Glutamatergic neuron (in vitro differentiated cells): ENCODE measurements around the gene ZNF213. TPM values are rescaled to one million over a fixed set of nuclear protein-coding genes. Genes with fewer than 3 reads are reported as not detected.

Experiments used
- DNase-seq: peaks from one replicate; pipeline ENCODE4 v3.0.0; 2022
- H3K27ac Mint-ChIP-seq: one replicate; pipeline ENCODE4 v1.8.0; 2020; ENCODE audit warnings: mild to moderate bottlenecking, mixed read lengths, inconsistent platforms; ENCODE audit not compliant: unreplicated experiment
- H3K27me3 Mint-ChIP-seq: one replicate; pipeline ENCODE4 v1.8.0; 2020; ENCODE audit warnings: mild to moderate bottlenecking, moderate library complexity, mixed read lengths, inconsistent platforms; ENCODE audit not compliant: unreplicated experiment
- H3K36me3 Mint-ChIP-seq: one replicate; pipeline ENCODE4 v1.8.0; 2020; ENCODE audit warnings: mild to moderate bottlenecking, mixed read lengths, inconsistent platforms; ENCODE audit not compliant: unreplicated experiment
- H3K4me1 Mint-ChIP-seq: one replicate; pipeline ENCODE4 v1.8.0; 2020; ENCODE audit warnings: mild to moderate bottlenecking, low read depth, mixed read lengths, inconsistent platforms; ENCODE audit not compliant: unreplicated experiment
- H3K4me3 Mint-ChIP-seq: one replicate; pipeline ENCODE4 v1.8.0; 2020; ENCODE audit warnings: mild to moderate bottlenecking, mixed read lengths, inconsistent platforms; ENCODE audit not compliant: unreplicated experiment
- H3K9me3 Mint-ChIP-seq: one replicate; pipeline ENCODE4 v1.8.0; 2020; ENCODE audit warnings: mild to moderate bottlenecking, moderate library complexity, mixed read lengths, inconsistent platforms; ENCODE audit not compliant: unreplicated experiment
- total RNA-seq: library from RNA; stranded (reverse); fragmentation: NEBNext Ultra II Directional; extraction: Animal tissue kit (Norgen Biotek cat#: 25700); gene quantifications from one replicate; pipeline ENCODE4 v1.2.1, GENCODE V29; 2021; ENCODE audit not compliant: unreplicated experiment
- TF ChIP-seq, protein P1 (sequence below): fragments of 200-600 bp; sonication (generic); IDR thresholded peaks from one replicate; pipeline ENCODE4 v1.5.0; 2021; ENCODE audit not compliant: partially characterized antibody, unreplicated experiment

The ZNF213 gene
- total RNA-seq, 1 donor from 2014 or later = 18.7 TPM

DNA sequence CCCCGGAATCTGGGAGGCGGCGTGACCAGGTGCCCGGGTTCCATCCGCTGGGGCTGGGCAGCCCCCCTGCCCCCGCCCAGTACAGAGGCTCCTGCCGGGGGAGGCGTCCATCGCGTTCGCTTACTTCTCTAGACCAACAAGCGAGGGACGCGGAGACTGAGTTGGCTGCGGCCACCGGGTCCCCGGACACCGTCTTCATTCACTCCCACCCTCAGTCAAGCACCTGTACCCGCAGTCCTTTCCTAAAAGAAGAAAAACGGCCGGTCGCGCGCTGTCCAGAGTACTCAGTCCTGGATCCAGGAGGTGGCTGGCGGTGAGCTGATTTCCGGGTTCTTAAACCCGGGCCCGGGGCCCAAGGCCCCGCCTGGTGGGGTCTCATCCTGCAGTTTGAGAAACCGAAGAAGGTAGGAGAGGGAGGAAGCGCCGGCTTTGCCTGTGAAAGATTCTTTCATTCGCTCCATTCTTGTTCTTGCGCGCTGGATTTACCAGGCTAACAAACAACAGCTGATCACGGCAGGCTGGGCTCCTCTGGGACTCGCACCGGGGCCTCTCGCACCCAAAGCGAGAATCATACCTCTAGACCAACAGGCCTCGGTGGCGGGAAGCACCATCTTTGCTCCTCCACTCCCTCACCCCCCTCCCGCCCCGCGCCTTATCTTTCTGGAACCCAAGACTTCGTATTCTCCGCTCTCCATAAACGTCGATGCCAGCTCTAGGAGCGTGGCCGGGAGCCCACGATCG, 35.8 kb downstream of the ZNF213 start:
- peaks cover 23% of the 10 kb centered on the region for H3K27me3 Mint-ChIP-seq
- DNase-seq = no peak
- H3K9me3 Mint-ChIP-seq = peaks cover 6% of the 10 kb centered on the region
- H3K4me1 Mint-ChIP-seq = peaks cover 2% of the 10 kb centered on the region
- no peaks in the 10 kb centered on the region for H3K36me3 Mint-ChIP-seq
- H3K27ac Mint-ChIP-seq = no peak overlapping the region
- TF ChIP-seq, protein P1, sequence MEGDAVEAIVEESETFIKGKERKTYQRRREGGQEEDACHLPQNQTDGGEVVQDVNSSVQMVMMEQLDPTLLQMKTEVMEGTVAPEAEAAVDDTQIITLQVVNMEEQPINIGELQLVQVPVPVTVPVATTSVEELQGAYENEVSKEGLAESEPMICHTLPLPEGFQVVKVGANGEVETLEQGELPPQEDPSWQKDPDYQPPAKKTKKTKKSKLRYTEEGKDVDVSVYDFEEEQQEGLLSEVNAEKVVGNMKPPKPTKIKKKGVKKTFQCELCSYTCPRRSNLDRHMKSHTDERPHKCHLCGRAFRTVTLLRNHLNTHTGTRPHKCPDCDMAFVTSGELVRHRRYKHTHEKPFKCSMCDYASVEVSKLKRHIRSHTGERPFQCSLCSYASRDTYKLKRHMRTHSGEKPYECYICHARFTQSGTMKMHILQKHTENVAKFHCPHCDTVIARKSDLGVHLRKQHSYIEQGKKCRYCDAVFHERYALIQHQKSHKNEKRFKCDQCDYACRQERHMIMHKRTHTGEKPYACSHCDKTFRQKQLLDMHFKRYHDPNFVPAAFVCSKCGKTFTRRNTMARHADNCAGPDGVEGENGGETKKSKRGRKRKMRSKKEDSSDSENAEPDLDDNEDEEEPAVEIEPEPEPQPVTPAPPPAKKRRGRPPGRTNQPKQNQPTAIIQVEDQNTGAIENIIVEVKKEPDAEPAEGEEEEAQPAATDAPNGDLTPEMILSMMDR = no peak
- peak overlapping the region; percentile 79 for H3K4me3 Mint-ChIP-seq

DNA sequence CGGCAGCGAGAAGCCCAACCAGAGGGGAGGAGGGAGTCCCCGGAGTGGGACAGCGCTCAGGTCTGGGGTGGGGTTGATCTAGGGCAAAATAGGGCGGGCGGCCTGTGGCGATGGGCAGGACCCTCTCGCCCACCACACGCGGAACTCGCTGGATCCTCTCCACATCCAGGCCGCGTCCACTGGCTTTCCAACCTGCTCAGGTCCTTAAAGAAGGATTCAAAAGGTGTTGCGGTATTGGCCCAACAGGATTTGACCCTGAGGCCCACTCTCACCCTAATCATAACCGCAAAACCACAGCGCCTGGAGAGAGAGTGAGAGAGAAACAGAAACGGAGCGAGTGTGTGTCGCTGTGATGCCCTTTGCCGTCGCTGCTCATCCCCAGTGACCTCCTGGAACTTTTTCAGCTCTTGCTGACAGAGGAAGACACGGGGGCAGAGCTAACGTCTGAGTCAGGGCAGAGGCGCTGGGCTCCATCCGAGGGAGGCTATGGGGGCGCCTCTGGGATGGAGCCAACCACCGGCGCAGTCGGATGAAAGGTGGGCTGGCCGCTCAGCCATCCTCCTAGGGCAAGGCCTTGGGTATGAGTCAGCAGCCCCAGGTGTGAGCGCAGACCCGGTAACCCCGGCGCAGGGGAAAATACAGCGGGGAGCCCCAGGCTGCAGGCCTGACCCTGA, 36.5 kb downstream of the ZNF213 start:
- Mint-ChIP-seq H3K9me3 (peaks cover 8% of the 10 kb centered on the region), H3K27me3 (peaks cover 23% of the 10 kb centered on the region), H3K27ac (no peak overlapping the region), H3K4me3 (peak overlapping the region; percentile 79), H3K36me3 (no peaks in the 10 kb centered on the region), H3K4me1 (peaks cover 2% of the 10 kb centered on the region)
- DNase-seq = no peak
- TF ChIP-seq, protein P1 = no peak

DNA sequence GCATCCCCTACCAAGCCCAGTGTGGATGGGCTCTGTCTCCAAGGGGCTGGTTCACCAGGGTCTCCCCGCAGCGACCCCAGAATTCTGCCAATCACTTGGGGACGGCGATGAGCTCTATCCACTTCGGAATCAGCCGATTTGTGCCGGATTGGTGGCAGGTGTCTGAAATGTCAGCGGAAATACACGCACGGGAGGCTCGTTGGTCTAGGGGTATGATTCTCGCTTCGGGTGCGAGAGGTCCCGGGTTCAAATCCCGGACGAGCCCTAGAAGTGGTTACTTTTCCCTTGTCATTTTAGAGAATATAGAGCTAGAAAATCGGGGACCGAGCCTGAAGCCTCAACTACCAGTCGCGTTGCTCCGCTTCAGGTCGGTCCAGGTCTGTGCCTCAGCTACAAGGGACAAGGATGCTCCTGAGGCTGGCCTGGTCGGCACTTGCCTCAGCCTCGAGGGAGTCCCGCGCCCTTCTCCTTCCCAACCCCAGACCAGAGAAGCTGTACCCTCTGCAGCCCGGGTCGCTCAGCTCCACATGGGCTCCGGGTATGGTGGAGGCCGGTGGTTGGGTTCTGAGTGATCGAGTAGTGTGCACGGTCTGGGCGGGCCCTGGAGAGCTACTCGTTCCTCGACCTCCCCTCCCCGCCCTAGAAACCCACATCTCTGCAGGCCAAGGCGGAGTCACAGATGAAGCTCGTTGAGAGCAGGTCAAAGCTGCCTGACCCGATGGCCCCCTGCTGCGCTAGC, 37.2 kb downstream of the ZNF213 start:
- peak overlapping the region; percentile 33 for H3K27ac Mint-ChIP-seq
- peaks cover 23% of the 10 kb centered on the region for H3K27me3 Mint-ChIP-seq

DNA sequence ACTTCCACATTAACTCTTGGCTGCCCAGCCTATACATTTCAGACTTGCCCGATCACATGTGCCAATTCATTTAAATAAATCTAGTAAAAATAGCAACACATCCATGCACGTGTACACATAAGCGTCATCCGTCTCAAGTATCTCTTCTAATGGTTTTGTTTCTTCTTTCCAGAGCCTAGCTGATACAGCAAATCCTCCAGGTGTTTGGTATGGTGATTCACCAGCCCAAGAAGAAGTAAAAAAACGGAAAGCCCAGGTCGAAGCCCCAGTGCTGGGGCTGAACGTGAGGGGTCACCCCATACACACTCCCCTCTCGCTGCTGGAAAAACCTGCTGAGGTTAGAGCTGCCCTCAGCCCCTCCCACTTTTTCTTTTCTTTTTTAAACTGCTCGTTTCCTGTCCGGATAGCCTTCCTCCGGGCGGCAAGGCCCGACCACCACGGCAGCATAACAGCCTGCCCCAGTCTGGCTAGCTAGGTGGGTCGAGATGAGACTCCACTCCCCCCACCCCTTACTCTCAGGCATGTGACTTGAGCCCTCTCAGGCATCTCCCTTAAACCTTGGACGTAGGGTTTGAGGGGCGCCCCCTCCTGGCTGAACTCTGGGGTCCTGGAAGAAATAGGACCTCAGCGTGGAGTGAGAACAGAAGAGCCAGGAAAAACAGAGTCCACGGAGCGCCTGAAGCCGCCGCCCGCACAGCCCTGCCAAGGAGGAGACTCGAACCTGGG, 39.2 kb downstream of the ZNF213 start:
- Mint-ChIP-seq H3K36me3 (peaks cover 3% of the 10 kb centered on the region), H3K27ac (no peak overlapping the region), H3K9me3 (peaks cover 8% of the 10 kb centered on the region), H3K27me3 (peaks cover 26% of the 10 kb centered on the region), H3K4me1 (peaks cover 2% of the 10 kb centered on the region), H3K4me3 (peak overlapping the region; percentile 18)
- peak; percentile 76 for DNase-seq
- TF ChIP-seq, protein P1 = peak; percentile 41

More for the DNA sequence above, 37.2 kb downstream of the ZNF213 start:
- H3K36me3 Mint-ChIP-seq = no peaks in the 10 kb centered on the region
- peaks cover 2% of the 10 kb centered on the region for H3K4me1 Mint-ChIP-seq
- H3K9me3 Mint-ChIP-seq = peaks cover 8% of the 10 kb centered on the region
- H3K4me3 Mint-ChIP-seq = peak overlapping the region; percentile 68
- TF ChIP-seq, protein P1 = no peak
- no peak for DNase-seq
